ENCODE measurements around the gene GTF3A.

The GTF3A gene

GRCh38 chr13:27379694-27380641 is 44.5 kb upstream of the GTF3A start:
- peak; percentile 64 for TF ChIP-seq RAD21 (IDR thresholded peaks at IDR 0.05; ENCODE audit: low read depth)
- TF ChIP-seq NFIC (IDR thresholded peaks at IDR 0.05): no peak

- TF ChIP-seq NFIC (IDR thresholded peaks at IDR 0.05): no peak
- no peak for TF ChIP-seq TEAD4 (IDR thresholded peaks at IDR 0.05)
- TF ChIP-seq ZBTB7A (IDR thresholded peaks at IDR 0.05; ENCODE audit: low read depth): no peak
- TF ChIP-seq RAD21 (IDR thresholded peaks at IDR 0.05; ENCODE audit: low read depth): no peak
- no peak for TF ChIP-seq YY1 (IDR thresholded peaks at IDR 0.05; ENCODE audit: low read depth)
- no peak for TF ChIP-seq EGR1 (IDR thresholded peaks at IDR 0.05)
- no peak for TF ChIP-seq FOXM1 (IDR thresholded peaks at IDR 0.05; ENCODE audit: borderline replicate concordance, low read depth)
- TF ChIP-seq CEBPB (IDR thresholded peaks at IDR 0.05): no peak
These were observed 42.8 kb upstream of the GTF3A start for GRCh38 chr13:27381601-27382000.

- TF ChIP-seq FOXM1 (IDR thresholded peaks at IDR 0.05; ENCODE audit: borderline replicate concordance, low read depth): no peak
- TF ChIP-seq RAD21 (IDR thresholded peaks at IDR 0.05; ENCODE audit: low read depth): no peak
- TF ChIP-seq NFIC (IDR thresholded peaks at IDR 0.05): no peak
- no peak for TF ChIP-seq TCF12 (IDR thresholded peaks at IDR 0.05; ENCODE audit: low read depth)
- TF ChIP-seq TAF1 (IDR thresholded peaks at IDR 0.05; ENCODE audit: low read depth): no peak
- TF ChIP-seq CEBPB (IDR thresholded peaks at IDR 0.05): no peak
- TF ChIP-seq ZBTB7A (IDR thresholded peaks at IDR 0.05; ENCODE audit: low read depth): no peak
- TF ChIP-seq YY1 (IDR thresholded peaks at IDR 0.05; ENCODE audit: low read depth): no peak
- TF ChIP-seq USF1 (IDR thresholded peaks at IDR 0.05): no peak
- TF ChIP-seq TEAD4 (IDR thresholded peaks at IDR 0.05): no peak
- TF ChIP-seq EGR1 (IDR thresholded peaks at IDR 0.05): no peak
- no peak for TF ChIP-seq CREB1 (IDR thresholded peaks at IDR 0.05; ENCODE audit: low read depth)
- TF ChIP-seq EP300 (IDR thresholded peaks at IDR 0.05; ENCODE audit: borderline replicate concordance): no peak
- TF ChIP-seq REST (IDR thresholded peaks at IDR 0.05; ENCODE audit: low read depth): no peak
- TF ChIP-seq MAX (IDR thresholded peaks at IDR 0.05): no peak
These were observed 41.1 kb upstream of the GTF3A start for GRCh38 chr13:27383104-27383921.

GRCh38 chr13:27384285-27384684 is 40.1 kb upstream of the GTF3A start:
- TF ChIP-seq TEAD4 (IDR thresholded peaks at IDR 0.05) (no peak), RAD21 (IDR thresholded peaks at IDR 0.05; ENCODE audit: low read depth) (no peak), EGR1 (IDR thresholded peaks at IDR 0.05) (no peak), TAF1 (IDR thresholded peaks at IDR 0.05; ENCODE audit: low read depth) (no peak), MAX (IDR thresholded peaks at IDR 0.05) (no peak), CREB1 (IDR thresholded peaks at IDR 0.05; ENCODE audit: low read depth) (no peak), TCF12 (IDR thresholded peaks at IDR 0.05; ENCODE audit: low read depth) (no peak), ZBTB7A (IDR thresholded peaks at IDR 0.05; ENCODE audit: low read depth) (no peak), EP300 (IDR thresholded peaks at IDR 0.05; ENCODE audit: borderline replicate concordance) (no peak), YY1 (IDR thresholded peaks at IDR 0.05; ENCODE audit: low read depth) (no peak)

- no peak for TF ChIP-seq CREB1 (IDR thresholded peaks at IDR 0.05; ENCODE audit: low read depth)
- TF ChIP-seq TCF12 (IDR thresholded peaks at IDR 0.05; ENCODE audit: low read depth): no peak
- TF ChIP-seq FOXM1 (IDR thresholded peaks at IDR 0.05; ENCODE audit: borderline replicate concordance, low read depth): no peak
- no peak for TF ChIP-seq ZBTB7A (IDR thresholded peaks at IDR 0.05; ENCODE audit: low read depth)
- TF ChIP-seq EGR1 (IDR thresholded peaks at IDR 0.05): no peak
- no peak for TF ChIP-seq TEAD4 (IDR thresholded peaks at IDR 0.05)
- TF ChIP-seq YY1 (IDR thresholded peaks at IDR 0.05; ENCODE audit: low read depth): no peak
- no peak for TF ChIP-seq RAD21 (IDR thresholded peaks at IDR 0.05; ENCODE audit: low read depth)
- TF ChIP-seq MAX (IDR thresholded peaks at IDR 0.05): no peak
- TF ChIP-seq USF1 (IDR thresholded peaks at IDR 0.05): no peak
- no peak for TF ChIP-seq NFIC (IDR thresholded peaks at IDR 0.05)
- no peak for TF ChIP-seq REST (IDR thresholded peaks at IDR 0.05; ENCODE audit: low read depth)
- no peak for TF ChIP-seq EP300 (IDR thresholded peaks at IDR 0.05; ENCODE audit: borderline replicate concordance)
- no peak for TF ChIP-seq CEBPB (IDR thresholded peaks at IDR 0.05)
These were observed 36.2 kb upstream of the GTF3A start for GRCh38 chr13:27388241-27388640.

Measured in Ishikawa (cell line).